Hematopoietic multipotent progenitor cell treated with erythropoietin and hydrocortisone succinate and interleukin-3 and kit ligand, for 6 days (in vitro differentiated cells): ENCODE data around the gene NR5A1.

Experiments used
- DNase-seq: peaks from one replicate; pipeline ENCODE4 v3.0.0-alpha.2; 2015

The NR5A1 gene

DNA sequence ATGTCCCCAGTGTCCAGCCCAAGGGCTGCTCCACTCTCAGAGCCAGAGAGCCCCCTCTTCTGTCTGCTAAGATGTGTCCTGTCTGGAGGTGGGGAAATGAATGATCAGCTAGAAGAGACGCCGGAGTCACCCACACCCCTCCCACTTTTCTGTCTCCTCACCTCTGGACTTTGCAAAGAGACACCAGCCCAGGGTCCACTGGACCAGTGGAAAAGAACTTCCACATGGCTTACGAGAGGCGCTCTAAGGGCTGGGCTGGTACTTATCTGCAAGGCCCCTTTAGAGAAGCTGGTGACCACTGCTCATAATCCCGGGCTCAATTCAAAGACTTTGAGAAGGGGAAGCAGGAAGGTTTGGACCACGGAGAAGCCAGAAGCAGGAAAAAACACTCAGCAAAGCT lies 9.2 kb downstream of the NR5A1 start:
- no peak for DNase-seq

DNA sequence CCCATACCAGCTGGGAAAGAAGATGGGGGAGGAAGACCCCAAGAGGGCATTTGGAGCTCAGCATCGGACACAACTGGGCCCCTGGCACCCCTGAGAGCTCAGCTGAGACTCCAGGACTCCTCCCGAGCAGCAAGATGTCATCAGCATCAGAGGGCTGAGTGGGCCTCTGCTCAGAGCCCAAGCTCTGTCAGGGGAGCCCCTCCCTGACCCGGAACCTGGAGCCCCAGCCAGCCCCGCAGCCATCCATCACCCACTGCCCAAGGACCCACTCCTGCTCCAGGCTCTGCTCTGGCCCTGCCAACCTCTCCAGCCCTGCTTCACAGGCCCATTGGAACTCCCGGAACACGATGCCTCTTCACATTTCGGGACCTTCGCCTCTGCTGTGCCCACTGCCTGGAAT lies 9.8 kb downstream of the NR5A1 start:
- no peak for DNase-seq

DNA sequence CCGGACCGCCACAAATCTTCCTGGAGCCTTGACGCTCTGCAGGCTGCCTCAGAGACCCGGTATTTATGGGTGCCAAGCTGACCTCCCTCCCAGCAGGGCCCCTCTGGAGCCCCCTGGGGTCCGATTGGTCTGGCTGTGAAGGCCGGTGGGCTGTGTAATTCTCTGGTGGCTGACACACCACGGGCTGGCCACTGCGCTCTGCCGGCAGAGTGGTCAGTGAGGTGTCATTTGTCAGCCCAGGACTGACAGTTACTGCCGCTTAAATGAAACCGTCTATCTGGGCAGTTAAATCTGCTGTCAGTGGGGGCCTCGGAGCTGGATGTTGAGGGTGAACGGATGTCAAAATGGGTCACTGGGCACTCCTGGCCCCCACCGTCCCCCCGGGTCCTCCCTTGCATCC lies 10.7 kb downstream of the NR5A1 start:
- no peak for DNase-seq

DNA sequence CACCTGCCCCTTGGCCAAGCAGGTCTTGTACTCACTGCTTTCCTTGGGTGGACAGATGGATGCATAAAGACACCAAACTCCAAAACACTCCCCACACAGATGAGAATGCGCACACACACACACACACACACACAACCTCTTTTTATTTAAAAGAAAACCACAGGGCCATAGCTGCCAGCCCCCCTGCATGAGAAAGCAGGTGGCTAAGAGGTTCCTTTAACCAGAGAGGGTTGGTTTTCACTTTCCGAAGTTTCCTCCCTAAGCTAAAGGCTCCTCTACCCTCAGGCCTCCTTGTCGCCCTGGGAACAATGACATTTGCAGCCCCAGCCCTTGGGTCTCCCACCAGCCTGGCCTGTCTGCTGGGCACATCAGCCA lies 11.1 kb downstream of the NR5A1 start:
- peak; percentile 35 for DNase-seq

DNA sequence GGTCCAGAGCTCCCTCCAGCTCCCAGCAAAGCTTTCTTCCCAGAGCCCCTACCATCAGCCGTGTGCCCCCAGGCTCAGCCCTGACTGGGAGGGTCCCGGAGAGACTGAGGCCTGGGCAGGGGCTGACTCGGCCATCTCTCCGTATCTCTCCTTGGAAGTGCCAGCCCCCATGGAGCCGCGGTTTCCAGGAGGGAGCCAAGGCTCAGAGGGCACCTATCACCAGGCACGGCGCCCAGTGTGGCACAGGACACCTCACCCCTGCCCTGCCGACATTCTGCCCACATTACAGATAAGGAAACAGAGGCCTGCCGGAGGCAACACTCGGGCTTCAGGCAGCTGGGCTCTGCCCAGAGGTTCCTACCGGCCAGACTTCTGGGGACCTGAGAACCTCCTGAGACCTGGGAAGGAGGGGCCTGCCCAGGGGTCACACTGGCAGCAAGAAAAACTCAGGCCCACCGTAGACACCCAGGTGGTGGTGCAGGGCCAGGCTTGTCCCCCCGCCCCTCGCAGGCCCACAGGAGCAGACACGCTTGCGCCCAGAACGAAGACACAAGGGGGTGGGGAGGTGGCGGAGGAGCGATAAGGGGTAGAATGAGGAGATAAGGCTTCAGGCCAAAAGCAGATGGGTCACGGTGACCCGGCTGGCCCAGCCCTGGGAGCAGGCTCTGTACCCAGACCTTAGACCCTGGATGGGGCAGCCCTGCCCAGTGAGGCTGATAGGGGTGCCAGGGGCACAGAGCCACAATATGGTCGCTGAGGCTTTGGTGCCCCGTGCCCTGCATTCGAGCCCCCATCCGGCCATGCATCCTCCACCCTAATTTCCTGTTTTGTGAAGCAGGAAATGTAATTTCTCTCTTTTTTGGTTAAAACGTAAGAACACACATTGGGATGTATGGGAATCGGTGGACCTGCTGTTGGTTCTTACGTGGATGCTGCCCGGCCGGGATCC lies 11.8 kb downstream of the NR5A1 start:
- peak; percentile 72 for DNase-seq

DNA sequence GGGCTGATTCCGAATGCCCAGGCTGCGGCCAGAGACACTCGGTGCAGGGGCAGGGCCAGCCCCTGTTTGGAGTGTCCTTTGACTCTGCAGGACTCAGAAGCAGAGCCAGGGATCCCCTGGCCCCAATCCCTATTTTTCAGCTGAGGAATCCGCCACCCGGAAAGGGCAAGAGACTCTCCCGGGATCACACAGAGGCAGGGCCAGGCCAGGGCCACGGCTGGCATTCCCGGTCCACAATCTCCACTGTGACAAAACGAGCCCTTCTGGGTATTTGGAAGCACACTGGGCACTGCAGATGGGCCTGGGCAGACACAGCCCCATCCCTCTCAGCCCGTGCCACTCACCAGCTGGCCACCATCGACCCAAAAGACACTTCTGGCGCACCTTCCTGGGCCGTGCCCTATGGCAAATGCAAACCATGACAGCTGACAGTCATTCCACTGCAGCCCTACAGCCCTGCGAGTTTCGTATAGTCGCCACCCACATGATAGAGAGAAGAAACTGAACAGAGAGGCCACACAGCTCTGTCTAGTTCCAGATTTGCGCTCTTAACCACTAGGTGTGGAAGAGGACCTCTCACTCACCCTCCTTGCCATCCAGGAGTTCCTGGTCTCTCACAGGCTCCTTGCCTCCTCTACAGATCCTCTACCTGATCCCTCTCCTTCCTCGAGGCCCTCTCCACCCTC lies 13.3 kb downstream of the NR5A1 start:
- peak; percentile 33 for DNase-seq

DNA sequence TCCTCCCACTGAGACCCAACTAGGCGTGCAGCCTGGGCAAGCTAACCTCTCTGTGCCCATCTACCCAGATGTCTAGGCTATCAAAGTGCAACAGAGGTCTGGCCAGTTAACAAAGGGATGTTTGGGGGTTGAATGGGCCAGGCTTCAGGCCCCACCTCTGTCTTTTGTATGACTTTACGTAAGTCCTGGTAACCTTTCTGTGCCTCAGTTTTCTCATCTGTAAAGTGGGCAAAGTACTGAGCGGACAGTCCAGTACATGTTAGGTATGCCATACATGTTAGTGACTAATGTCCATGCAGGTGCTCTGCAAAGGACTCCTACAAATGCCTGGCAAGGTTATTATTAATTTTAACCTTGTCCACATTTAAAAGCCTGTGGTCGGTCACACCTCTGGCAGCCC lies 14.0 kb downstream of the NR5A1 start:
- DNase-seq = no peak

DNA sequence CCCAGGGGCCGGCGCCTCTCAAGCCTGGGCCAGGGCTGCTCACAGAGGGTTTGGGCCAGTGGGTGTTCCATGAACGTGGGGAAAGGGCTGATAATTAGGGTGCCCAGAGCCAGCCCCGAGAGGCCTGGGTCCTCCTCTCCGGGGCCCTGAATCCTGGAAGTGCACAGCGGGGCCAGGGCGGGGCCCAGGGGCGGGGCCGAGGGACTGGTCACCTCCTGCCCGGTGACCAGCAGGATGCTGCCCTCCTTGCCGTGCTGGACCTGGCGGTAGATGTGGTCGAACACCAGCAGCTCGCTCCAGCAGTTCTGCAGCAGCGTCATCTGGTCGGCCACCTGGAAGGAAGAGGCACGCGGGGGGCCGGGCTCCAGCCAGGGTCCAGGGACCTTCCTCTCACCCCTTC lies 14.4 kb downstream of the NR5A1 start:
- no peak for DNase-seq

DNA sequence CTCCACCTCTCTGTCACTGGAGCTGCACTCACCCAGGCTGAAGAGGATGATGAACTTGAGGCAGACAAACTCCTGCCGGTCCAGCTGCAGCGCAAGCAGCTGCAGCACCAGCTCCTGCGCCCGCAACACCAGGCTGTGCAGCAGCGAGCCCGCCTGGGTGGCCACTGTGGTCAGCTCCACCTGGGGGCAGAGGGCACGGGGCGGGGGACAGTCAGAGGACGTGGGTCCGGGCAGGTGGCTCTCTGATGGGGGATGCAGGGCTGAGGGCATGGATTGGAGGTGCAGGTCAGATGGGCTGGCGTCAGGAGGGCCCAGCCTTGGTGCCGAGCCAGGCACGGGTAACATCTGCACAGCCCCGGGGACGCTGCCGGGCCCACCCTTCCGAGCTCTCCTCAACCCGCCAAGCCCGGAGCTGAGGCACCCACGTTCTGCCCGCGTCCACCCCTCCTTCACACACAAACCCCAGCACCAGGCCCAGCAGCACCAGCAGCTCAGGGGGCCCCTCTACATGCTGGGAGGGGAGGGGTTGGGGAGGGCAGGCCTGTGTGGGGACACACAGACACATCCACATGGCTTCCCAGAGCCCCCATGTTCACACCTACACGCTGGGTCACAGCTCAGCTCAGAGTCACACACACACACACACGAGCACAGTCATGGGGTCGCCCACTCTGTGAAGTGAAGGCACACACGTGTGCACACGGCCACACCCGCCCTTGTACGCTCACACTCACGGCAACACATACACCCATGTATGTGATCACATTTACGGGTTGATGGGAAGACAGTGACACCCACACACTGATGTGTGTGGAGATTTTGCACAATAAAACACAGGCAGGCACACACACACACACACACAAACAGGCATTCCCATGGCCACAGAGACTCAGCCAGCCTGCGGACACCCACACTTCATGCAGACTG lies 15.9 kb downstream of the NR5A1 start:
- no peak for DNase-seq

DNA sequence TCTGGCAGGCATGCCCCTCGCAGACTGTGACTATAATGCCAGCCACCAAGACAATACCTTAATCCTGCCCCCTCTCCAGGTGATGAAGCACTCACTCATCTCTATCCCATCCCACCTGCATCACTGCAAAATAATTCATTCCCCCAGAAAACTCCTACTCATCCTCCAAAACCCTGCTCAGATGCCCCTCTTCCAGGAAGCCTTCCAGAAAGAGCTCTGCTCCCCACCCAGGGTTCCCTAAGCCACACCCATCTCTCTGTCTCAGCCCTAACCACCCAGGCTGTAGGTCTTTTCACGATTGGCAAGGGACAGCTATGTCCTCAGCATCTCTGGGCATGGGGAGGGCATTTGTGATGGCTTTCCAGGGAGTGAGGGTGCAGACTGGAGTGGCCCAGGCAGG lies 17.2 kb downstream of the NR5A1 start:
- DNase-seq = peak; percentile 56

DNA sequence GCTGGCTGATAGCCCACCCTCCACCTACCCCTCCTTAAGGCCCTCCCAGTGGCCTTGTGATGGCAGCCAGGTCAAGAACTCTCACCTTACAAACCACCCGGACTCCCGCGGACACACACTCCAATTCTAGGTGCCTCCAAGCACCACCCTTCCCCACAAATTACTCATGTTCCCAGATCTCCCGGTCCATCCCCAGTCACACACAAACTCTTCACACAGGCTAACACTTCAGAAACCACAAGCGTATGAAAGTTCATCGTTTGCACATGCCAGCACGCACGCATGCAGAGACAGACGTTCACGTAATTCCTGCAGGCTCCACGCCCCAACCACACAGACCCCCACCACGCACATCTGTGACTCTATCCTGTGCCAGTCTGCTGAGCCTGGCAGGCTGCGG lies 18.0 kb downstream of the NR5A1 start:
- no peak for DNase-seq

DNA sequence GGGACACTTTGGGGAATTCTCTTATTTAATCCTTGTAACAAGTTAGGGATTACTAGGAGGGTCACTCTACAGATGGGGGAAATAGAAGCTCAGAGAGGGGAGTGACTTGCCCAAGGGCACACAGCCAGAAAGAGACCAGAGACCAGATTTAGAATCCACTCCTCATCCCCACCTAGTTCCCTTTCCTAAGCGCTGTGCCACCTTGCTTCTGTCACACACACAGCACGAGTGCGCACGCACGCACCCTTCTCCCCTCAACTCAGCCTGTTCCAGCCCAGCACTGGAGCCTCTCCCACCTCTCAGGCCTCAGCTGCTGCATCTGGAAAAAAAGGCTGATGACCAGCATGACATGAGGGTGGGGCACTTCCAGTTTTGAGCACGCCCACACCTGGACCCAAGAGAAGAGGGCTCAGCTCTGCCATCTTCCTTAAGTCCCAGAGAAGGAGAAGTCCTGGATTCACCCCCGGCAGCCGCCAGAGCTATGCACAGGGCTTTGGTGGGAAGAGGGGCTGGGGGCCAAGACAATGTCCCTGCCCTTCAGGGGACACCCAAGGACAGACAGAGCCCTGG lies 18.5 kb downstream of the NR5A1 start:
- no peak for DNase-seq

DNA sequence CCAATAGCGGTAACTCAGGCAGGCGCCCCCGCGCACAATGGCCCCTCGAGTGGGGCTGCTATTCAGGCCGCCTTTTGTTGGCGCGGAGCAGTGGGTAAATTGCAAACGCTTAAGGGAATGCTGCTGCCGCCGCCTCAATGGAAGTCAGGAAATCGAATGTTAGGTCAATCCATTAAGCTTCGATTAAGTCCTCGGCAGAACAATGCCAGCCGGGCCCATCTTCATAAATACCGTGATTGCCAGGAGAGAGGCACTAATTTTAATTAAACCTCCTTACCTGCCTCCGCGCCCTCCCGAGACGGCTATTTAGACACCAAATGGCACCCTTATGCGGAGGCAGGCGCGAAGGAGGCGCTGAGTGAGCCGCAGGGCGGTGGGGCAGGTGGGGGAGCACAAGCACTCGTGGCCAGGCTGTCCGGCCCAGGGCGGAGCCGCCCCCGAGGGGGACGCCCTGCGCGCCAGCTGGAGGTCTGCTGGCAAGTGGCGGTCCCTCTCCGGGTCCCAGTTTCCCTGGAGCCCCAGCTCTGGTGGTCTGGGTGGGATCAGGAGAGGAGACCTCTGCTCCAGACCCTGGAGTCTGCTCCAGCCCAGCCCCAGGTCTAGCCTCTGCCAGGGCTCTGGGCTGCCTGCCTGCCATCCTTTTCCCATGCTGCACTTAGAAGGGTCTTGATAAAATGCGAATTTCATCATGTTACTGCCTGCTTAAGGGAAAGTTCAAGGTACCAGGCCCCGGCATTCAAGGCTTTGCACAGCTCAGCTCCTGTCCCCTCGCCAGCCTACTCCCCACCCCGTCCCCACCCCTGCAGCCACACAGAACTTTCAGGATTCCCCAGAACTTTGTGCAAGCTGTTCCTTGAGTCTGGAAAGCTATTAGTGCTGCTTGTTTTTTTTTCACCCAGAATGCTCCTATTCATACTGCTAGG lies 19.7 kb downstream of the NR5A1 start:
- no peak for DNase-seq

DNA sequence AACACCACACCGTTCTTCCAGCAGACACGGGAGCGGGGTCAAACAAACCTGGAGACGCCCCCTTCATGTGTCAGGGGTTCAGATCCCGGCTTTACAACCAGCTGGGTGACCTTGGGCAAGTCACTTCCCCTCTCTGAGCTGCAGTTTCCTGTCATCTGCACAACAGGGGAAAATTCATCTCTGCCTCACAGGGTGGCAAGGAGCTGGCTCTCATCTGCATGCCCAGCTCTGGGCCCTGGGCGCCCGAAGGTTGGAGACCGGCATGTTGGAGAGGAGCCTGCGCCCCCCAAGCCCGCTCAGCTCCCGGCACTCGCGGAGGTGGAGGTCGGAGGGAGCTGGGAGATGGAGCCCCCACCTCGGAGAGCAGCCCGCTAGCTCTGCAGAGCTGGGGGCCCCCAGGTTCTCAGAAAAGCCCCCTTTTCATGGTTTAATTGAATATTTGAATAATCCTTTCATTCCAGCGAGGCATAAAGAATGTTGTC lies 20.4 kb downstream of the NR5A1 start:
- DNase-seq = no peak

DNA sequence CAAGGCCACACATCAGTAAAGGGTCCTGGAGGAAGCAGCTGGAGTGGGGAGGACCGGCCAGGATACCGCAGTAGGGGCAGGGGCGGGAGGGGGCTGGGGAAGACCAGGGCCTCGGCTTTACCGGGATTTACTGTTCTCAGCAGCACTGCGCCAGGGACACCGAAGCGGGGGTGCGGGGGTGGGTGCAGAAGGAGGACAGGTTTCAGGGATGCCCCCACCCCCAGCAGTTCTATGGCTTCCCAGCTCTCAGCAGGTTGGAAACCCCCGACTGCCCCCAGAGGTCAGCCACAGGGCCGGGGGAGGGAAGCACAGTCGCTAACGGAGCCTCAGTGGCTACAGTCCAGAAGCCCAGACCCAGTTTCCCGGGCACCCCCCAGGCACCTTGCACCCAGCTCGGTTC lies 21.3 kb downstream of the NR5A1 start:
- DNase-seq = no peak

DNA sequence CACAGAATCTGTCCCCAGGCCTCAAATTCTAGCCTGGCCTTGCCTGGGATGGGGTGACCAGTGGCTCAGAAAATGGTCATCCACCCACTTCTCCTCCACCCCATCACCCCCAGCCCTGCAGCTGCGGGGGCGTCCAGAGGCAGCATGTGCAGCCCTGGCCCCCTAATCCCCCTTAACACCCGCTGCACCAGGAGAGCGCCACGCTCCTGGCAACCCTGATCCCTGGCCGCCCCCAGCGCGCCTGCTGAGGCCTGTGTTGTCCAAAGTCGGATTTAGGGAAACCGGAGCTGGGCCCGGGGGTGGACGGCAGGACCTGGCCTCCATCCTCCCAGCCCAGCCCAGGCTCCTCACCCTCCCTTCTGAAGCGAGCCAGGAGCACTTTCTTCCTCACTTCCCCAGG lies 22.0 kb downstream of the NR5A1 start:
- no peak for DNase-seq

DNA sequence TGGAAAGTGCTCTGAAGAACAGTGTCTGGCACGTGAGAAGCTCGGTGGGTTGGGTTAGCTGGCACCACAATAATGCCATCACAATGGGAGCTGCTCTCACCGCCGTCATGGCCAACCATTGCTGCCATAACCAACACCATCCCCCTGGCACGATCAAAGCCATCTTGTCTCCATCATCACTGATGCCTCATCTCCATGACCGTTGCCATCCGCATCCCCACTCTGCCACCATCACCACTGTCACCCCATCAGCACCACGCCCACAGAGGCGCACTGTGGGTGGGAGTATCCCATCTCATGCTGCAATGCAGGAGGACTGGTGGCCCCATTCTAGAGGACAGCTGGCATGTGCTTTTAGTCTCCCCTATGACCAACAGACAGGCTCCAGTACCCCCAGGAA lies 23.7 kb downstream of the NR5A1 start:
- DNase-seq = no peak

DNA sequence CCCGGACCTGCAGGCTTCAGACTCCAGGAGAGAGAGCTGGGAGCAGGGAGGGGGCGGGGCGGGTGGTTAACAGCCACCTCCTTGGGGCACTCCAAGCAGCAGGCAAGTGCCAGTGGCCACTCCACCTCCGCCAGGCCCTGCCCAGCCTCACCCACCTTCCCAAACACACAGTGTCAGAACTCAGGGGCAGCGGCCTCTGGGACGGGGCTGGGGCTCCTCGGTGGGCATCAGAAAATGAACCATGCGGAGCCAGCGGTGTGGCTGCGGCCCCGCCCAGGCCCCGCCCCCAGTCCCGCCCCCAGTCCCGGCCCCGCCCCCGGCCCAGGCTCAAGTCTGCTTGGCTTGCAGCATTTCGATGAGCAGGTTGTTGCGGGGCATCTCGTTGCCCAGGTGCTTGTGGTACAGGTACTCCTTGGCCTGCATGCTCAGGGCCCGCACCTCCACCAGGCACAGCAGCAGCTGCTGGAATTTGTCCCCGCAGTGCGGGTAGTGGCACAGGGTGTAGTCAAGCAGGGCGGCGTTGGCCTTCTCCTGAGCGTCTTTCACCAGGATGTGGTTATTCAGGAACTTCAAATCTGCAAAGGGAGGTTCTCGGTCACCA lies 24.7 kb downstream of the NR5A1 start:
- DNase-seq = no peak

DNA sequence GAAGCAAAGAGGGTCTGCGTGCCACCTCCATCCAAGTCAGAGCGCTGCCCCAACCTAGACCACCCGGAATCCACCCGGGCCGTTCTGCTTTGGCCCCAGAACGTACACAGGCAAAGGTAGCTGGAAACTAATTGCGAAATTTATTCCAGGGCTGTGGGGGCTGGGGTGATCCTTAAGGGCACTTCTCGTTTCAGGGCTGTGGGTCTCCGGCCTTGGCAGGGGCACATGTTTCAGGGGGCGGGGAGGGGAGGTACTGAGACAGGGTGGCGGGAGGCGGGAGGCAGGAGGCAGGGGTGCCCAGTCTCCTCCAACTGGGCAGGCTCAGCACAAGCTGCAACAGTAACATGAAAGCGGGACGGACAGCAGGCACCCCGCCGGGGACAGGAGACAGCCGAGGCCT lies 26.1 kb downstream of the NR5A1 start:
- no peak for DNase-seq

DNA sequence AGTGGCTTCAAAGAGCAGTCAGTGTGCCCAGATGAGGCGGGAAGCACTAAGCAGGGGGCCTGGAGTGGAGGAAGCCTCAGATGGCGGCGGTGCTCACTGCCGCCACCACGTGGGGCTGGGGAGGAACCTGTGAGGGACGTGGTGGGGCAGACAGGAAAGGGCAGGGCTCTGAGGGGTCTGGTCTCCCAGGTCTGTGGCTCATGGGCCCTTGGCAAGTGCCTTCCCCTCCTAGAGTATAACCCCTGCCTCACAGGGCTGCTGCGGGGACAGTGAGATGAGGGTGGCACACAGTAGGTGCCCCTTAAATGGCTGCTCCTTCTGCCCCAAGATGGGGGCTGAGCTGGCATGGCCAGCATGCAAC lies 26.6 kb downstream of the NR5A1 start:
- peak; percentile 72 for DNase-seq

DNA sequence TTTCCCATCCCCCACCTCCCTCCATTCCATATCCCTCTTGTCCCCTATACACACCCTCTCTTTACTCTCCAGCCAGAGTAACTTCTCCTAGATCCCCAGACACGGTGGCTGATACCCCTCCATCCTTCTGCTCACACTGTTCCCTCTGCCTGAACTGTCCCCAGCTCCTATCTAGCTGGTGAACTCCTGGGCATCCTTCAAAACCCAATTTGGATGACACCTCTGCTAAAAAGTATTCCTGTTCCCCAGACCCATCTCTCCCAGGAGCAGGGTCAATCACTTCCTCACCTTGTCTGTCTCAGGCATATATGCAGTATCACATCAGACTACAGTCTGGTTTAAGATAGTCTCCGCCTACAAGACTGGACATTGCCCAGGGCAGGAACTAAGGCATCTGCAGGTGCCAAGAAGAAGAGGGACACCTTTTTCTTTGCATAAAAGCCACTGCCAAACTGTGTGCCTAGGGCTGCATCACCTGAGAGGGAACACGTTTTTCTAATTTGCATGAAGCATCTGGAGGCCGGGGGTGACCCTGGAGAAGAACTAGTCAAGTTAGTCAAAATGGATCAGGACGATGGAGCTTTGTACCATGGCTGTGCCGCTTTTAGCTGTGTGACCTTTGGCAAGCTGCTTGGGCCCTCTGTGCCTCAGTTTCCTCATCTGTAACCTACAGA lies 27.1 kb downstream of the NR5A1 start:
- DNase-seq = no peak
